H9 (cell line): ENCODE measurements around the gene KAT2B. TPM values are rescaled to one million over a fixed set of nuclear protein-coding genes. Genes with fewer than 3 reads are reported as not detected.
"Not testable (repeated sequence)": the region's sequence is repeated elsewhere in the genome, so short reads cannot be mapped to it uniquely, and the experiment has no call there.

Experiments used
- DNase-seq: peaks from one replicate; pipeline ENCODE4 v3.0.0-alpha.2; 2017
- H2AFZ ChIP-seq: one replicate; pipeline ENCODE4 v1.6.1; 2013; ENCODE audit warnings: mild to moderate bottlenecking, low read length, control low read depth, moderate library complexity
- H2AK5ac ChIP-seq: 2 replicates; pipeline ENCODE4 v1.6.1; 2013; ENCODE audit warnings: low read length, control low read depth, mixed read lengths; ENCODE audit not compliant: insufficient read length
- H2BK120ac ChIP-seq: one replicate; pipeline ENCODE4 v1.6.1; 2013; ENCODE audit warnings: low read depth, mild to moderate bottlenecking, low read length, control low read depth, inconsistent platforms; ENCODE audit not compliant: poor library complexity, severe bottlenecking
- H2BK12ac ChIP-seq: 2 replicates; pipeline ENCODE4 v1.6.1; 2013; ENCODE audit warnings: low read length, control low read depth, mixed read lengths, low read depth; ENCODE audit not compliant: insufficient read length
- H2BK15ac ChIP-seq: 2 replicates; pipeline ENCODE4 v1.6.1; 2013; ENCODE audit warnings: low read depth, low read length, control low read depth
- H2BK20ac ChIP-seq: one replicate; pipeline ENCODE4 v1.6.1; 2013; ENCODE audit warnings: low read depth, mild to moderate bottlenecking, low read length, control low read depth, inconsistent platforms; ENCODE audit not compliant: poor library complexity, severe bottlenecking
- H2BK5ac ChIP-seq: 2 replicates; pipeline ENCODE4 v1.6.1; 2013; ENCODE audit warnings: low read length, control low read depth, mixed read lengths; ENCODE audit not compliant: insufficient read length
- H3K14ac ChIP-seq: 2 replicates; pipeline ENCODE4 v1.6.1; 2013; ENCODE audit warnings: low read length, control low read depth; ENCODE audit not compliant: insufficient read depth
- H3K18ac ChIP-seq: 2 replicates; pipeline ENCODE4 v1.6.1; 2013; ENCODE audit warnings: low read depth, mild to moderate bottlenecking, mixed read lengths, low read length, control low read depth; ENCODE audit not compliant: insufficient read length
- H3K23ac ChIP-seq: 2 replicates; pipeline ENCODE4 v1.6.1; 2013; ENCODE audit warnings: low read length, control low read depth, mixed read lengths, low read depth; ENCODE audit not compliant: insufficient read length
- H3K23me2 ChIP-seq: 2 replicates; pipeline ENCODE4 v1.6.1; 2013; ENCODE audit warnings: low read depth, mild to moderate bottlenecking, mixed read lengths, low read length, control low read depth; ENCODE audit not compliant: insufficient read length, poor library complexity, severe bottlenecking
- H3K27ac ChIP-seq: 2 replicates; pipeline ENCODE4 v1.5.1; 2013; ENCODE audit warnings: low read length, control low read depth, mixed read lengths, low read depth; ENCODE audit not compliant: insufficient read length
- H3K27me3 ChIP-seq: 2 replicates; pipeline ENCODE4 v1.6.1; 2013; ENCODE audit warnings: low read length, control low read depth, inconsistent platforms; ENCODE audit not compliant: insufficient read depth
- H3K4ac ChIP-seq: 2 replicates; pipeline ENCODE4 v1.6.1; 2013; ENCODE audit warnings: low read depth, mild to moderate bottlenecking, control low read depth, inconsistent platforms, low read length, moderate library complexity
- H3K4me1 ChIP-seq: 2 replicates; pipeline ENCODE4 v1.6.1; 2013; ENCODE audit warnings: low read length, control low read depth, inconsistent platforms; ENCODE audit not compliant: insufficient read depth
- H3K4me2 ChIP-seq: 2 replicates; pipeline ENCODE4 v1.6.1; 2013; ENCODE audit warnings: low read length, control low read depth, mixed read lengths; ENCODE audit not compliant: insufficient read length, insufficient read depth
- H3K56ac ChIP-seq: 2 replicates; pipeline ENCODE4 v1.6.1; 2013; ENCODE audit warnings: low read depth, mild to moderate bottlenecking, mixed read lengths, low read length, control low read depth; ENCODE audit not compliant: insufficient read length
- H3K79me1 ChIP-seq: 2 replicates; pipeline ENCODE4 v1.6.1; 2013; ENCODE audit warnings: low read depth, mild to moderate bottlenecking, moderate library complexity, low read length, control low read depth, inconsistent platforms; ENCODE audit not compliant: insufficient read depth, poor library complexity, severe bottlenecking
- H3K79me2 ChIP-seq: 2 replicates; pipeline ENCODE4 v1.6.1; 2013; ENCODE audit warnings: low read length, control low read depth, inconsistent platforms; ENCODE audit not compliant: insufficient read depth
- H3K9ac ChIP-seq: 2 replicates; pipeline ENCODE4 v1.6.1; 2013; ENCODE audit warnings: low read length, control low read depth, mixed read lengths; ENCODE audit not compliant: insufficient read length; ENCODE audit errors: extremely low read depth
- H3K9me3 ChIP-seq: one replicate; pipeline ENCODE4 v1.6.1; 2013; ENCODE audit warnings: low read depth, low read length, inconsistent platforms; ENCODE audit not compliant: control insufficient read depth
- H3T11ph ChIP-seq: one replicate; pipeline ENCODE4 v1.6.1; 2013; ENCODE audit warnings: mild to moderate bottlenecking, low read length, control low read depth, inconsistent platforms
- H4K20me1 ChIP-seq: one replicate; pipeline ENCODE4 v1.6.1; 2013; ENCODE audit not compliant: control insufficient read depth, insufficient read length, insufficient read depth
- H4K5ac ChIP-seq: 2 replicates; pipeline ENCODE4 v1.6.1; 2013; ENCODE audit warnings: low read depth, mild to moderate bottlenecking, mixed read lengths, low read length, control low read depth; ENCODE audit not compliant: insufficient read length
- H4K8ac ChIP-seq: replicated peaks from 2 replicates; pipeline ENCODE4 v1.6.1; 2013; ENCODE audit warnings: low read length, control low read depth, mixed read lengths, low read depth; ENCODE audit not compliant: insufficient read length
- H4K91ac ChIP-seq: 2 replicates; pipeline ENCODE4 v1.6.1; 2013; ENCODE audit warnings: low read depth, mild to moderate bottlenecking, moderate library complexity, mixed read lengths, low read length, control low read depth; ENCODE audit not compliant: insufficient read length
- H3K27ac Mint-ChIP-seq, 3 experiments: 2 replicates in 2 of 3; 3 replicates in 1 of 3; pipeline ENCODE4 v1.8.0; 2020 to 2021; ENCODE audit warnings: mixed read lengths in 3 of 3, mild to moderate bottlenecking in 1 of 3, moderate library complexity in 1 of 3
- H3K27me3 Mint-ChIP-seq: 2 replicates; pipeline ENCODE4 v1.8.0; 2021; ENCODE audit warnings: low read depth, mild to moderate bottlenecking, moderate library complexity, mixed read lengths
- H3K36me3 Mint-ChIP-seq, 3 experiments: 2 replicates in 2 of 3; 3 replicates in 1 of 3; pipeline ENCODE4 v1.8.0; 2020 to 2021; ENCODE audit warnings: low read depth in 3 of 3, mixed read lengths in 3 of 3; ENCODE audit not compliant: insufficient read depth in 1 of 3
- H3K4me1 Mint-ChIP-seq, 2 experiments: 2 replicates each; pipeline ENCODE4 v1.8.0; 2020; ENCODE audit warnings: mixed read lengths in 2 of 2
- H3K4me3 Mint-ChIP-seq, 2 experiments: 2 replicates in 1 of 2; 3 replicates in 1 of 2; pipeline ENCODE4 v1.8.0; 2020 to 2021; ENCODE audit warnings: mild to moderate bottlenecking in 2 of 2, mixed read lengths in 2 of 2, moderate library complexity in 1 of 2
- H3K9me3 Mint-ChIP-seq, 2 experiments: 2 replicates in 1 of 2; 3 replicates in 1 of 2; pipeline ENCODE4 v1.8.0; 2020; ENCODE audit warnings: mild to moderate bottlenecking in 2 of 2, mixed read lengths in 2 of 2, moderate library complexity in 1 of 2
- CTCF ChIP-seq: fragments of 200-600 bp; sonication (generic); conservative IDR thresholded peaks from 3 replicates; pipeline ENCODE4 v1.8.0; 2021; ENCODE audit warnings: antibody characterized with exemption, mild to moderate bottlenecking
- WGBS: extraction: QIAGEN DNeasy Blood & Tissue Kit; methylation state at CpG from one replicate; pipeline ENCODE4 v1.1.7; 2013; ENCODE audit warnings: missing lambda C conversion rate, low lambda C conversion rate, mixed read lengths; ENCODE audit not compliant: insufficient read length; ENCODE audit errors: extremely low coverage; 5-methylcytosine and 5-hydroxymethylcytosine counted together
- total RNA-seq: library from RNA; stranded (reverse); gene quantifications from 2 replicates; pipeline ENCODE4 v1.2.1, GENCODE V29; 2021

The KAT2B gene
- total RNA-seq, 1 experiment from 2014 or later: 6.3 TPM

GRCh38 chr3:20043825-20044224 is 3.6 kb downstream of the KAT2B start:
- H3K79me1 ChIP-seq: no peaks in the 10 kb centered on the region
- no peaks in the 10 kb centered on the region for H3K4me1 ChIP-seq
- no peak for DNase-seq
- H2BK12ac ChIP-seq: no peak overlapping the region
- H3K9ac ChIP-seq: no peak overlapping the region
- H3K4ac ChIP-seq: no peak overlapping the region
- no peak overlapping the region for H2AFZ ChIP-seq
- H3K18ac ChIP-seq: no peak overlapping the region
- Mint-ChIP-seq H3K27ac (no peak overlapping the region), H3K27me3 (peaks cover 7% of the 10 kb centered on the region), H3K4me1 (peaks cover 15 to 20% of the 10 kb centered on the region in 2 experiments), H3K36me3 (no peaks in the 10 kb centered on the region), H3K9me3 (no peaks in the 10 kb centered on the region), H3K4me3 (no peak overlapping the region)
- no peak overlapping the region for H2BK15ac ChIP-seq
- H3K27ac ChIP-seq: no peak overlapping the region
- no peaks in the 10 kb centered on the region for H3K79me2 ChIP-seq
- no peak overlapping the region for H2BK5ac ChIP-seq
- no peak overlapping the region for H2BK120ac ChIP-seq
- no peaks in the 10 kb centered on the region for H3K27me3 ChIP-seq
- H3K23me2 ChIP-seq: peaks cover 12% of the 10 kb centered on the region
- no peak overlapping the region for H3K4me2 ChIP-seq
- no peak overlapping the region for H3K23ac ChIP-seq
- no peak overlapping the region for H2BK20ac ChIP-seq
- H3K14ac ChIP-seq: no peak overlapping the region
- H3K56ac ChIP-seq: no peak overlapping the region
- H4K5ac ChIP-seq: no peak overlapping the region
- no peak for TF ChIP-seq CTCF
- no peak overlapping the region for H3T11ph ChIP-seq
- no peaks in the 10 kb centered on the region for H4K20me1 ChIP-seq
- H4K91ac ChIP-seq: no peak overlapping the region
- H2AK5ac ChIP-seq: no peak overlapping the region
- WGBS: no CpG with 5 or more reads among the region's 4 CpGs
- H4K8ac ChIP-seq: no peak overlapping the region
- H3K9me3 ChIP-seq: no peaks in the 10 kb centered on the region

- H3K56ac ChIP-seq, H3K27me3 ChIP-seq, H2AFZ ChIP-seq, DNase-seq, H3K14ac ChIP-seq, H4K20me1 ChIP-seq, H2BK120ac ChIP-seq, H3K4me2 ChIP-seq, H3K9me3 ChIP-seq, H2BK20ac ChIP-seq, H3K4me1 ChIP-seq, H2BK12ac ChIP-seq, H3K23ac ChIP-seq, H3K9me3 Mint-ChIP-seq, H3K4me3 Mint-ChIP-seq, H2AK5ac ChIP-seq, H3K27ac Mint-ChIP-seq, H3K79me2 ChIP-seq, H3K23me2 ChIP-seq, H3K9ac ChIP-seq, H3K79me1 ChIP-seq, H3K27ac ChIP-seq, H4K91ac ChIP-seq, H2BK5ac ChIP-seq, H3K18ac ChIP-seq, H2BK15ac ChIP-seq, H3K27me3 Mint-ChIP-seq, H3K36me3 Mint-ChIP-seq, H3K4ac ChIP-seq, H4K8ac ChIP-seq, H4K5ac ChIP-seq, H3T11ph ChIP-seq: not testable (repeated sequence)
- no CpG with 5 or more reads among the region's 3 CpGs for WGBS
- H3K4me1 Mint-ChIP-seq: peaks cover 8 to 13% of the 10 kb centered on the region in 2 experiments
Observed at GRCh38 chr3:20045141-20045540, 4.9 kb downstream of the KAT2B start.
